K562 (cell line): ENCODE measurements around the gene SLC7A6. TPM values are rescaled to one million over a fixed set of nuclear protein-coding genes. Genes with fewer than 3 reads are reported as not detected.
A peak's percentile ranks its signal among the peaks of the same experiment; 100 is the strongest.

Source experiments
- DEAF1 ChIP-seq: fragments of 450-650 bp; formaldehyde crosslinking; IDR thresholded peaks from 2 replicates; pipeline ENCODE4 v1.4.0; 2020; ENCODE audit warnings: mild to moderate bottlenecking, moderate library complexity
- ELF1 ChIP-seq: fragments of 200-800 bp; sonication (Bioruptor generic); IDR thresholded peaks from 2 replicates; pipeline ENCODE4 v1.6.1; 2016; ENCODE audit warnings: missing genetic modification characterization, missing compliant biosample characterization
- EP300 ChIP-seq: IDR thresholded peaks from 2 replicates; pipeline ENCODE4 v1.6.1; 2012; ENCODE audit warnings: low read length, improper control_type of control experiment
- GATAD2B ChIP-seq: fragments of 450-650 bp; IDR thresholded peaks from 2 replicates; pipeline ENCODE4 v1.6.1; 2017; ENCODE audit warnings: mild to moderate bottlenecking, borderline replicate concordance
- HDAC3 ChIP-seq: fragments of 450-650 bp; IDR thresholded peaks from 2 replicates; pipeline ENCODE4 v1.6.1; 2018; ENCODE audit warnings: borderline replicate concordance, mild to moderate bottlenecking, moderate library complexity; ENCODE audit not compliant: partially characterized antibody
- JUND ChIP-seq, 2 experiments: IDR thresholded peaks; 2 replicates in 1 of 2; 3 replicates in 1 of 2; pipeline ENCODE4 v1.6.1; 2011; ENCODE audit warnings: borderline replicate concordance in 2 of 2, low read depth in 2 of 2, low read length in 2 of 2, improper control_type of control experiment in 1 of 2, missing biosample characterization in 1 of 2, missing genetic modification characterization in 1 of 2, missing genetic modification reagents in 1 of 2
- KLF10 ChIP-seq: fragments of 250-450 bp; sonication (Bioruptor Pico); IDR thresholded peaks from 2 replicates; pipeline ENCODE4 v1.6.1; 2021; ENCODE audit warnings: matching md5 sums
- MIER1 ChIP-seq: fragments of 450-650 bp; IDR thresholded peaks from 2 replicates; pipeline ENCODE4 v1.6.1; 2016; ENCODE audit warnings: antibody characterized with exemption, mild to moderate bottlenecking, low read depth
- NCOA1 ChIP-seq: fragments of 450-650 bp; IDR thresholded peaks from 2 replicates; pipeline ENCODE4 v1.6.1; 2016; ENCODE audit warnings: low read depth
- NFRKB ChIP-seq: fragments of 450-650 bp; IDR thresholded peaks from 2 replicates; pipeline ENCODE4 v1.6.1; 2016; ENCODE audit warnings: low read depth
- PPARD ChIP-seq: fragments of 250-450 bp; sonication (Bioruptor Pico); IDR thresholded peaks from 2 replicates; pipeline ENCODE4 v1.8.0; 2022; ENCODE audit warnings: inconsistent platforms, mild to moderate bottlenecking, moderate library complexity
- RBBP5 ChIP-seq: fragments of 200-600 bp; sonication (generic); IDR thresholded peaks from 2 replicates; pipeline ENCODE4 v1.6.1; 2012; ENCODE audit warnings: borderline replicate concordance, mild to moderate bottlenecking, low read length, control low read depth, inconsistent platforms; ENCODE audit not compliant: insufficient read depth, poor library complexity, severe bottlenecking
- RFX5 ChIP-seq: IDR thresholded peaks from 2 replicates; pipeline ENCODE4 v1.6.1; 2011; ENCODE audit warnings: low read depth, mild to moderate bottlenecking, improper control_type of control experiment, low read length
- SLC30A9 ChIP-seq: fragments of 250-450 bp; sonication (Bioruptor Pico); IDR thresholded peaks from 2 replicates; pipeline ENCODE4 v1.8.0; 2022; ENCODE audit warnings: mild to moderate bottlenecking, moderate library complexity
- SMARCB1 ChIP-seq: IDR thresholded peaks from 2 replicates; pipeline ENCODE4 v1.6.1; 2011; ENCODE audit warnings: improper control_type of control experiment, low read depth; ENCODE audit not compliant: insufficient read length
- STAG1 ChIP-seq: sonication (generic); formaldehyde crosslinking; IDR thresholded peaks from 2 replicates; pipeline ENCODE4 v1.5.0; 2020; ENCODE audit warnings: missing genetic modification reagents, borderline replicate concordance
- TFAM ChIP-seq: fragments of 250-450 bp; sonication (Bioruptor Pico); conservative IDR thresholded peaks from 2 replicates; pipeline ENCODE4 v1.5.0; 2021; ENCODE audit warnings: mild to moderate bottlenecking, moderate library complexity
- TOE1 ChIP-seq, 2 experiments: fragments of 450-650 bp in 1 of 2; sonication (generic) in 1 of 2; formaldehyde crosslinking in 1 of 2; IDR thresholded peaks; 2 replicates each; pipeline versions ENCODE4 v1.7.1 to v1.8.0; 2016 to 2022; ENCODE audit warnings: borderline replicate concordance in 2 of 2, mild to moderate bottlenecking in 2 of 2, antibody characterized with exemption in 1 of 2, inconsistent platforms in 1 of 2, low read depth in 1 of 2, missing genetic modification reagents in 1 of 2, moderate library complexity in 1 of 2
- ZBTB8A ChIP-seq: fragments of 450-650 bp; IDR thresholded peaks from 2 replicates; pipeline ENCODE4 v1.6.1; 2018; ENCODE audit warnings: mild to moderate bottlenecking, moderate library complexity; ENCODE audit not compliant: partially characterized antibody
- ZNF384 ChIP-seq: IDR thresholded peaks from 2 replicates; pipeline ENCODE4 v1.6.1; 2012; ENCODE audit warnings: low read depth, low read length, improper control_type of control experiment
- ZNF431 ChIP-seq: sonication (generic); formaldehyde crosslinking; IDR thresholded peaks from 2 replicates; pipeline ENCODE4 v1.8.0; 2022; ENCODE audit warnings: mild to moderate bottlenecking, missing genetic modification reagents
- polyA plus RNA-seq, 8 experiments: library from polyadenylated mRNA; depleted of rRNA in 4 of 8; stranded (reverse) in 5 of 8; unstranded in 3 of 8; fragments of >200 nt; fragmentation: Nextera tagmentation in 2 of 8; fragmentation: Illumina TruSeq in 1 of 8; extraction: Ambion mirVana in 2 of 8; extraction: Trizol in 1 of 8; gene quantifications; 2 replicates each; pipeline versions ENCODE4 v1.2.1 to v1.2.3, GENCODE V29; 2011 to 2014; ENCODE audit warnings: inconsistent platforms in 1 of 8, missing spikeins in 1 of 8
- total RNA-seq, 7 experiments: library from RNA; depleted of rRNA in 6 of 7; stranded (reverse); fragments of >200 nt in 6 of 7; fragmentation: Illumina TruSeq in 2 of 7; extraction: Trizol in 2 of 7; gene quantifications; 2 replicates each; pipeline versions ENCODE4 v1.2.1 to v1.2.3, GENCODE V29; 2011 to 2021; ENCODE audit warnings: low replicate concordance in 1 of 7
- TF ChIP-seq, protein P1 (sequence below): sonication (generic); formaldehyde crosslinking; IDR thresholded peaks from 2 replicates; pipeline ENCODE4 v1.8.0; 2022; ENCODE audit warnings: missing genetic modification reagents, mild to moderate bottlenecking, borderline replicate concordance
- TF ChIP-seq, protein P2 (sequence below): sonication (generic); formaldehyde crosslinking; IDR thresholded peaks from 2 replicates; pipeline ENCODE4 v1.9.0; 2022; ENCODE audit warnings: mild to moderate bottlenecking, missing genetic modification reagents

Gene SLC7A6
- total and polyA plus RNA-seq, 9 of the 15 experiments (the other 6 are each of a cell fraction or from before 2014, with no cell fraction given), result 12.6 to 60.1 (median 29.8) TPM

- no peak for TF ChIP-seq DEAF1 (CRISPR knock-in tag)
- no peak for TF ChIP-seq RFX5
- no peak for TF ChIP-seq SMARCB1
- TF ChIP-seq JUND (IDR thresholded peaks at IDR 0.05; ENCODE audit: borderline replicate concordance, low read depth, low read length), result no peak
- TF ChIP-seq JUND (tag; IDR thresholded peaks at IDR 0.05; ENCODE audit: borderline replicate concordance, low read depth, low read length), result no peak
- TF ChIP-seq, protein P1, sequence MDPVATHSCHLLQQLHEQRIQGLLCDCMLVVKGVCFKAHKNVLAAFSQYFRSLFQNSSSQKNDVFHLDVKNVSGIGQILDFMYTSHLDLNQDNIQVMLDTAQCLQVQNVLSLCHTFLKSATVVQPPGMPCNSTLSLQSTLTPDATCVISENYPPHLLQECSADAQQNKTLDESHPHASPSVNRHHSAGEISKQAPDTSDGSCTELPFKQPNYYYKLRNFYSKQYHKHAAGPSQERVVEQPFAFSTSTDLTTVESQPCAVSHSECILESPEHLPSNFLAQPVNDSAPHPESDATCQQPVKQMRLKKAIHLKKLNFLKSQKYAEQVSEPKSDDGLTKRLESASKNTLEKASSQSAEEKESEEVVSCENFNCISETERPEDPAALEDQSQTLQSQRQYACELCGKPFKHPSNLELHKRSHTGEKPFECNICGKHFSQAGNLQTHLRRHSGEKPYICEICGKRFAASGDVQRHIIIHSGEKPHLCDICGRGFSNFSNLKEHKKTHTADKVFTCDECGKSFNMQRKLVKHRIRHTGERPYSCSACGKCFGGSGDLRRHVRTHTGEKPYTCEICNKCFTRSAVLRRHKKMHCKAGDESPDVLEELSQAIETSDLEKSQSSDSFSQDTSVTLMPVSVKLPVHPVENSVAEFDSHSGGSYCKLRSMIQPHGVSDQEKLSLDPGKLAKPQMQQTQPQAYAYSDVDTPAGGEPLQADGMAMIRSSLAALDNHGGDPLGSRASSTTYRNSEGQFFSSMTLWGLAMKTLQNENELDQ (CRISPR knock-in tag), result no peak
- TF ChIP-seq EP300, result no peak
- TF ChIP-seq TFAM (CRISPR knock-in tag), result no peak
- TF ChIP-seq ZBTB8A, result no peak
- TF ChIP-seq MIER1, result no peak
- TF ChIP-seq, protein P2, sequence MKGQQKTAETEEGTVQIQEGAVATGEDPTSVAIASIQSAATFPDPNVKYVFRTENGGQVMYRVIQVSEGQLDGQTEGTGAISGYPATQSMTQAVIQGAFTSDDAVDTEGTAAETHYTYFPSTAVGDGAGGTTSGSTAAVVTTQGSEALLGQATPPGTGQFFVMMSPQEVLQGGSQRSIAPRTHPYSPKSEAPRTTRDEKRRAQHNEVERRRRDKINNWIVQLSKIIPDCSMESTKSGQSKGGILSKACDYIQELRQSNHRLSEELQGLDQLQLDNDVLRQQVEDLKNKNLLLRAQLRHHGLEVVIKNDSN (CRISPR knock-in tag), result 0 out of 2 replicates have a peak, but pooled peaks have one; percentile 4
- no peak for TF ChIP-seq ZNF384
- TF ChIP-seq TOE1 (IDR thresholded peaks at IDR 0.05; ENCODE audit: borderline replicate concordance), result no peak
- no peak for TF ChIP-seq TOE1 (CRISPR knock-in tag; IDR thresholded peaks at IDR 0.05; ENCODE audit: borderline replicate concordance, low read depth)
- no peak for TF ChIP-seq HDAC3
- TF ChIP-seq GATAD2B, result no peak
- no peak for TF ChIP-seq PPARD (CRISPR knock-in tag)
- no peak for TF ChIP-seq NCOA1
- TF ChIP-seq RBBP5, result no peak
- peak; percentile 43; the same call in 1 of the 2 replicates for TF ChIP-seq NFRKB
- no peak for TF ChIP-seq ZNF431 (CRISPR knock-in tag)
- TF ChIP-seq ELF1 (tag), result no peak
- TF ChIP-seq KLF10, result no peak
- no peak for TF ChIP-seq STAG1
- no peak for TF ChIP-seq SLC30A9 (CRISPR knock-in tag)
Measured at GRCh38 chr16:68263559-68264127, 683 bp upstream of the SLC7A6 start (continued).
